ENCODE data around the gene KLHL6. TPM values are rescaled to one million over a fixed set of nuclear protein-coding genes. Genes with fewer than 3 reads are reported as not detected.
"Not testable (repeated sequence)": the region's sequence is repeated elsewhere in the genome, so short reads cannot be mapped to it uniquely, and the experiment has no call there.

The KLHL6 gene
- total RNA-seq, 1 experiment from 2014 or later, result not detected

- DNase-seq (ENCODE audit: low read depth), result no peak
These were observed 107.0 kb downstream of the KLHL6 start for GRCh38 chr3:183448369-183449128.

DNA sequence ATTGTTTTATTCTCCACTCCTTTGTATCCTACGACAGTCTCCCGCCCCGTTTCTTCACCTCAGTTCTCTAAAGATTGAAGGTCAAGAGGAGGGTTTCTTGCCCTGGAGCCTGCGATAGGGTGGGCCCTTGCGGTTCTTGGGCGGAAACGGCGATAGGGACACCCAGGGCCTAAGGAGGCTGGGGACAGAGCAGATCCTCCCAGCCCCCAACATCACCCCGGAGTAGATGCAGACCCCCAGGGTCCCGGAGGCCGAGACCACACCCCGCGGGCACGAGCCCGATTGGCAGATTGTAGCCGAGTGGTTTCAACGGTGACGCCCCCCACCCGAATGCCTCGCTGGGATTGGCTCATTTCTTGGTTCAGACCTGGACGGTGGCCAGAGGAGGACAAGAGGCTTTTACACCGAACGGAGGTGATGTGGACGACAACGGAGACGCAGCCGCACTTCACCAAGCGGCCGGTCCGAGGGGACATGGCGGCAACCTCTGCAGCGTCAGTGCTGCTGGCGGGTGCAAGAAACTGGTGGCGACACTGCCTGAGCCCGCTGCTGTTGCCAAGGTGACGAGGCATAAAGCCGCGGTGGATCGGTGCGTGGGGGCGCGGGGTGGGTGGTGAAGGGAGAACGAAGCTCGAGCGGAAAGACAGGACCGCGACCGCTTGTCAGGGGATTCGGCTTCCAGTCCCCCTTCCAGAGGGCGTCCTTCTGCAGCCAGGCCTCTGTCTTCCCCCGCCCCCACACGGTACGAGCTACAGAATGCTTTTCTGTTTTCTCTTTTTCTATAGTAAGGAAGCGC is 108.1 kb downstream of the KLHL6 start:
- peak; percentile 95 for DNase-seq (ENCODE audit: low read depth)

DNA sequence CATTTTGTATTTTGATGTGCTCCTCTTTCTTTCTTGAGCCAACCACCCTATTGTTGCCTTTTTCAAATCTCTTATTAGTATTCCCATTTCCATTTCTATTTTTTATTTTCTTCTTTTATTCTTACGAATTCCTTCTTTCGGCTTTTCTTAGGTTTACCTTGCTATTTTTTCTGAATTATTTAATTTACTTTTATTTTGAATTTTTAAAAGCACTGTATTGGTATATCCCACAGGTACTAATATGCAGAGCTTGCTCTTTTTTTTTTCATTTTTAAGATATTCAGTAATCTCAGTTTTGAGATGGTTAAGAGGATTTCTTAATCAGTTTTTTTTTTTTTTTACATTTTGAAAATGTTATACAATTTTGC is 108.7 kb downstream of the KLHL6 start:
- no peak for DNase-seq (ENCODE audit: low read depth)

- DNase-seq (ENCODE audit: low read depth), result no peak
These were observed 110.8 kb downstream of the KLHL6 start for GRCh38 chr3:183444748-183445147.

DNA sequence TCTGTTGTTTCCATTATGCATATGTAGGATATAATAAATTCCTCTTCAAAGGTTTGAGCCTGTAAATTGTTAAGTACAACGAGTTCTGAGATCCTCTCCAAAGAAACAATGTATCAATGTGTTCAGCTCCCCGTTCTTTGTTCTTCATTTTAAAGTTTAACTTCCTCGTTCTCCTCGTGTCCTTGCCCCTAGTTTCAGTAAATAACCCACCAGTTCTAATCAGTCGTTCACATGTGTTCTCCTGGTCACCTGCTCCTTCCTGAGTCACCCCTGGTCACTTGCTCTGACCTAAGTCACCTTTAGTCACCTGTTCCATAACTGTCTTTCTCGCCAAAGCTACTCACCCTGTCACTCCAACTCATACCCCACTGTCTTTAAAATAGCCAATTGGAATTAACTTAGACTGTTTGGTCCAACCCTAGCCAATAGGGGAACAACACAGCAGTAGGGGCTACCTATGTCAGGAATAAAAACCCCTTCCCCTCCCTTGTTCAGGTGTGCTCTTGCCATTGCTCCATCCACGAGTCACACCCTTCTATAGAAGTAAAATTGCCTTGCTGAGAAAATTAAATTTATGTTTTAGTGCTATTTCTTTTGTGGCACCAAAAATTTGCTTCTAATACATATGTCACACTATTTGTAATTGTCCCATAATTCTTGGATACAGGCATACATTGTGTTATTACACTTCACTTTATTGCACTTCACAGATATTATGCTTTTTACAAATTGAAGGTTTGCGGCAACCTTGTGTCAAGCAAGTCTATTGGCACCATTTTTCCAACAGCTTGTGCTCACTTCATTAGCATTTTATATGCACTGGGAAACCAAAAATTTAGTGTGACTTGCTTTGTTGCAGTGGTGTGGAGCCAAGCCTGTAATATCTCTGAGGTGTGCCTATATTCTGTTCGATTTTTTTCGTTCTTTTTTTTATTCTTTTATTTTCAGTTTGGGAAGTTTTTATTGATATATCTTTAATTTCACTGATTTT is 111.8 kb downstream of the KLHL6 start:
- no peak for DNase-seq (ENCODE audit: low read depth)

- DNase-seq (ENCODE audit: low read depth), result no peak
These were observed 112.5 kb downstream of the KLHL6 start for GRCh38 chr3:183442994-183443393.

DNA sequence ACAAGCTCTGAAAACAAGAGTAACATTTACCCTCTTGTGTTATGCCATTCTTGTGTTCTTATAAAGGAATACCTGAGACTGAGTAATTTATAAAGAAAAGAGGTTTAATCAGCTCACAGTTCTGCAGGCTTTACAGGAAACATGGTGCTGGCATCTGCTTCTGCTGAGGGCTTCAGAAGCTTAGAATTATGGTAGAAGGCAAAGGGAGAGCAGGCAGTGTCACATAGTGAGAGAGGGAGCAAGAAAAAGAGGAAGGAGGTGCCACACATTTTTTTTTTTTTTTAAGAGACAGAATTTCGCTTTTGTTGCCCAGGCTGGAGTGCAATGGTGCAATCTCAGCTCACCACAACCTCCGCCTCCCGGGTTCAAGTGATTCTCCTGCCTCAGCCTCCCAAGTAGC is 115.0 kb downstream of the KLHL6 start:
- DNase-seq (ENCODE audit: low read depth), result not testable (repeated sequence)

DNA sequence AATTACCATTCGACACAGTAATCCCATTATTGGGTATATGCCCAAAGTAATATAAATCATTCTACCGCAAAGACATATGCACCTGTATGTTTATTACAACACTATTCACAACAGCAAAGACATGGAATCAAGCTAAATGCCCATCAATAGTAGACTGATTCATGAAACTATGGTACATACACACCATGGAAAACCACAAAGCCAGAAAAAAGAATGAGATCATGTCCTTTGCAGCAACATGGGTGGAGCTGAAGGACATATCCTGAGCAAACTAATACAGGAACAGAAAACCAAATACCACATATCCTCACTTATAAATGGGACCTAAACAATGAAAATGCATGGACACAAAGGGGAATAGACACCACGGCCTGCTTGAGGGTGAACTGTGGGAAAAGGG is 116.0 kb downstream of the KLHL6 start:
- DNase-seq (ENCODE audit: low read depth), result no peak

GRCh38 chr3:183438735-183439134 is 116.8 kb downstream of the KLHL6 start:
- no peak for DNase-seq (ENCODE audit: low read depth)

DNA sequence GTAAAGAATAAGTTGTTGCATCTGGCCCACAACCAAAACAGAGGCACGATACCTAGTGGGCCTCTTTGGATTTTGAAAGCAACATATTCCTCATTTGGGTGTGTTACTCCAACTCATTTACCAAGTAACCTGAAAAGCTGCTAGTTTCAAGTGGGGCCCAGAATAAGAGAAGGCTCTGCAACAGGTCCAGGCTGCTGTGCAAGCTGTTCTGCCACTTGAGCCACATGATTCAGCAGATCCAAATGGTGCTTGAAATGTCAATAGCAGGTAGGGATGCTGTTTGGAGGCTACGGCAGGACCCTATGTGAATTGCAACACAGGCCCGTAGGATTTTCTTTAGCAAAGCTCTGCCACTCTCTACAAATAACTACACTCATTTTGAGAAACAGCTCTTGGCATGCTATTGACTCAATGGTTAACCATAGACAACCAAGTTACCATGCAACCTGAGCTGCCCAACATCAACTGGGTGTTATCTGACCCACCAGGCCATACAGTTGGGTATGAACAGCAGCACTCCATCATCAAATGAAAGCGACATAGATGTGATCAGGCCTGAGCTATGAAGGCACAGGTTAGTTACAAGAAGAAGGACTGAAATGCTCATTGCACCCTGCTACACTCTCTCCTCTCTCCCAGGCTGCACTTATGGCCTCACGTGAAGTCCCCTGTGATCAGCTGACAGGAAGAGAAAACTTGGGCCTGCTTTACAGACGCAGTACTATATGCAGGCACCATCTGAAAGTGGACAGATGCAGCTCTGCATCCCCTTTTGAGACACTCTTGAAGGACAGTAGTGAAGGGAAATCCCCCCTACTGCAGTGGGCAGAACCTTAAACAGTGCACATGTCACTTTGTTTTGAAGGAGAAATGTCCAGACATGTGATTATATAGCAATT is 117.6 kb downstream of the KLHL6 start:
- DNase-seq (ENCODE audit: low read depth), result no peak

Other genes starting within 250 kb of the KLHL6 start
- gene MCF2L2, start 127.1 kb downstream of the KLHL6 start, total RNA-seq (2014; rRNA removed; shearing (Covaris generic)), result 0.09 and 0.46 TPM in 2 replicates
- 9.3 and 12.5 TPM in 2 replicates for gene KLHL24, start 79.9 kb upstream of the KLHL6 start, total RNA-seq (2014; rRNA removed; shearing (Covaris generic))
- 21.6 and 21.8 TPM in 2 replicates for gene YEATS2, start 142.1 kb upstream of the KLHL6 start, total RNA-seq (2014; rRNA removed; shearing (Covaris generic))

All from Daoy (cell line).